Endodermal cell (in vitro differentiated cells): Measurements from ENCODE around the gene CDK2AP2. TPM values are rescaled to one million over a fixed set of nuclear protein-coding genes. Genes with fewer than 3 reads are reported as not detected.

ENCODE experiments used
- DNase-seq: peaks from one replicate; pipeline ENCODE4 v3.0.0-alpha.2; 2017
- H3K27ac ChIP-seq: 2 replicates; pipeline ENCODE4 v1.5.1; 2013; ENCODE audit warnings: mild to moderate bottlenecking, low read depth, low read length, moderate library complexity
- H3K27me3 ChIP-seq: 2 replicates; pipeline ENCODE4 v1.6.1; 2013; ENCODE audit warnings: mild to moderate bottlenecking, low read length, moderate library complexity; ENCODE audit not compliant: insufficient read depth, control insufficient read depth, poor library complexity, severe bottlenecking
- H3K36me3 ChIP-seq: 2 replicates; pipeline ENCODE4 v1.7.0; 2013; ENCODE audit warnings: mild to moderate bottlenecking, low read length, moderate library complexity; ENCODE audit not compliant: control insufficient read depth, insufficient read depth
- H3K4me1 ChIP-seq: one replicate; pipeline ENCODE4 v1.7.0; 2013; ENCODE audit warnings: low read length; ENCODE audit not compliant: control insufficient read depth, insufficient read depth
- H3K4me3 ChIP-seq: 2 replicates; pipeline ENCODE4 v1.5.1; 2013; ENCODE audit warnings: mild to moderate bottlenecking, low read length, moderate library complexity
- H3K9ac ChIP-seq: 2 replicates; pipeline ENCODE4 v1.6.1; 2013; ENCODE audit warnings: mild to moderate bottlenecking, low read length, moderate library complexity; ENCODE audit not compliant: poor library complexity, severe bottlenecking; ENCODE audit errors: extremely low read depth
- H3K9me3 ChIP-seq: 2 replicates; pipeline ENCODE4 v1.6.1; 2013; ENCODE audit warnings: mild to moderate bottlenecking, low read length, moderate library complexity; ENCODE audit not compliant: control insufficient read depth
- H3K27ac Mint-ChIP-seq: 2 replicates; pipeline ENCODE4 v1.8.0; 2020; ENCODE audit warnings: mixed read lengths
- H3K27me3 Mint-ChIP-seq: 2 replicates; pipeline ENCODE4 v1.8.0; 2021; ENCODE audit warnings: mild to moderate bottlenecking, mixed read lengths; ENCODE audit not compliant: insufficient read depth
- H3K36me3 Mint-ChIP-seq: 2 replicates; pipeline ENCODE4 v1.8.0; 2020; ENCODE audit warnings: low read depth, mixed read lengths
- H3K4me1 Mint-ChIP-seq: 2 replicates; pipeline ENCODE4 v1.8.0; 2020; ENCODE audit warnings: mixed read lengths
- H3K4me3 Mint-ChIP-seq: 2 replicates; pipeline ENCODE4 v1.8.0; 2020; ENCODE audit warnings: mild to moderate bottlenecking, moderate library complexity, mixed read lengths
- H3K9me3 Mint-ChIP-seq: 2 replicates; pipeline ENCODE4 v1.8.0; 2020; ENCODE audit warnings: mild to moderate bottlenecking, mixed read lengths
- CTCF ChIP-seq: fragments of 200-600 bp; sonication (generic); conservative IDR thresholded peaks from 2 replicates; pipeline ENCODE4 v1.5.0; 2021; ENCODE audit warnings: antibody characterized with exemption, mild to moderate bottlenecking
- WGBS, 2 experiments: methylation state at CpG; one replicate each; pipeline versions ENCODE4 v1.1.5 to v1.1.7; 2013; ENCODE audit warnings: missing lambda C conversion rate in 2 of 2, mixed read lengths in 1 of 2; ENCODE audit not compliant: insufficient coverage in 1 of 2, insufficient read length in 1 of 2; 5-methylcytosine and 5-hydroxymethylcytosine counted together
- total RNA-seq, 2 donors: library from RNA; stranded (reverse); fragmentation: NEBNext Ultra II Directional in 1 of 2; extraction: Animal tissue kit (Norgen Biotek cat#: 25700) in 1 of 2; gene quantifications; 2 replicates in 1 of 2; 3 replicates in 1 of 2; pipeline ENCODE4 v1.2.1, GENCODE V29; 2021

The CDK2AP2 gene
- total RNA-seq, 2 donors from 2014 or later, result 30.6 to 47.6 TPM

DNA sequence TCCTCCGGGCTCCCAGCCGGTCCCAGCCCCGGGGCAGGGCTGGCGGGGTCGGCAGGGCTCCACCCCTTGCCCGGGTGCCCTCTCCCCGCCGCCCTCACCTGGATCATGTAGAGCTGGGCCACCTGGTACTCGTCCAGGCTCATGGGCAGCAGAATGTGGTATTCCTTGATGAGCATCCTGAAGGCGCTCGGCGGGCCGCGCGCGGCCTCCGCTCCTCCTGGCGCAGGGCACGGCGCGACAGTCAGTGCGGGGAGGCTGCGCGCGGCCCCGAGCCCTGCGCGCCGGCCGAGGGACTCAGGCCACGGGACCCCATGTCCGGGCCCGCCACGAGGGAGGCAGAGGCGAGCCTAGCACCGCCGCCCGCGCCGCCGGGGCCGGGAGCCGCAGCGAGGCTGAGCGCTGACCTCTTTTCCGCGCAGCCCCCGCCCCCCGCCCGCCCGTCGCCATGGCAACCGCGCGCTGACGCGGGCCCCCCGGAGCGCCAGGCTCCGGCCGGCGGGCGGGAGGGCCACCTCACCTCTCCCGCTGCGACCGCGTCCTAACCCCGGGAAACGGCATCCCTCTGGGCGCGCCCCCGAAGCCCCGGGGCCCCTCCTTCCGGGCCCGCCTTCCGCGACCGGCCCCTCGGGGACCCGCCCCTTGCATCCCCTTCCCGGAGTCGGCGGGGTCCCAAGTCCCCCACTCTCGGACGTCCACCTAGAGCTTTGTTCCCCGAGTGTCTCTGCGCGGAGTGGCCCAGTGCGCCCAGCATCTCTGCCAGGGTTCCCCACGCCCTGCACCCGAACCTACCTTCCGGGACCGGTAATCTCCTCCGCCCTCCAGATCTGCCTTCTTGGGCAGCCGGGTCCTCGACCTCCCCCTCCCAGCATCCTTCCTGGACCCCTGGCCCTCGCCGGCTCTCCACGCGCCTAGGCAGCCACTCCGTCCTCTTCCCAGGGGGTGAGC, 3.7 kb downstream of the CDK2AP2 start:
- TF ChIP-seq CTCF, result no peak
- H3K4me3 ChIP-seq, result peak overlapping the region; percentile 88
- peak overlapping the region; percentile 66 for H3K9ac ChIP-seq
- no peaks in the 10 kb centered on the region for H3K27me3 ChIP-seq
- H3K9me3 ChIP-seq, result no peaks in the 10 kb centered on the region
- 1 to 2% methylated on average over 29 to 101 of the region's 101 CpGs for WGBS, 2 experiments
- H3K4me1 ChIP-seq, result peaks cover 12% of the 10 kb centered on the region
- Mint-ChIP-seq H3K4me3 (peak overlapping the region; percentile 85), H3K4me1 (peaks cover 23% of the 10 kb centered on the region), H3K27ac (peak overlapping the region; percentile 81), H3K36me3 (peaks cover 28% of the 10 kb centered on the region), H3K27me3 (peaks cover 4% of the 10 kb centered on the region), H3K9me3 (no peaks in the 10 kb centered on the region)
- DNase-seq, result peak; percentile 73
- peak overlapping the region; percentile 32 for H3K27ac ChIP-seq
- H3K36me3 ChIP-seq, result peaks cover 35% of the 10 kb centered on the region

- H3K9me3 ChIP-seq, result no peaks in the 10 kb centered on the region
- no peaks in the 10 kb centered on the region for H3K9me3 Mint-ChIP-seq
- DNase-seq, result no peak
- TF ChIP-seq CTCF, result no peak
- H3K4me3 Mint-ChIP-seq, result peak overlapping the region; percentile 85
- peaks cover 28% of the 10 kb centered on the region for H3K36me3 Mint-ChIP-seq
- peaks cover 12% of the 10 kb centered on the region for H3K4me1 ChIP-seq
- 74 to 83% methylated on average over 3 to 19 of the region's 19 CpGs for WGBS, 2 experiments
- H3K36me3 ChIP-seq, result peaks cover 35% of the 10 kb centered on the region
- H3K27ac Mint-ChIP-seq, result no peak overlapping the region
- no peaks in the 10 kb centered on the region for H3K27me3 ChIP-seq
- H3K9ac ChIP-seq, result peak overlapping the region; percentile 25
- H3K27me3 Mint-ChIP-seq, result peaks cover 4% of the 10 kb centered on the region
- H3K4me1 Mint-ChIP-seq, result peaks cover 18% of the 10 kb centered on the region
- peak overlapping the region; percentile 88 for H3K4me3 ChIP-seq
- no peak overlapping the region for H3K27ac ChIP-seq
These were observed 4.6 kb downstream of the CDK2AP2 start for GRCh38 chr11:67503119-67504004.

- H3K9ac ChIP-seq, result no peak overlapping the region
These were observed 5.5 kb downstream of the CDK2AP2 start for GRCh38 chr11:67502328-67502979.

More at GRCh38 chr11:67502328-67502979, 5.5 kb downstream of the CDK2AP2 start:
- Histone ChIP-seq H3K9me3 (no peaks in the 10 kb centered on the region), H3K36me3 (peaks cover 35% of the 10 kb centered on the region), H3K4me1 (peaks cover 12% of the 10 kb centered on the region), H3K27ac (no peak overlapping the region), H3K27me3 (no peaks in the 10 kb centered on the region), H3K4me3 (no peak overlapping the region)
- Mint-ChIP-seq H3K4me1 (peaks cover 18% of the 10 kb centered on the region), H3K9me3 (no peaks in the 10 kb centered on the region), H3K36me3 (peaks cover 31% of the 10 kb centered on the region), H3K4me3 (peak overlapping the region; percentile 85), H3K27me3 (peaks cover 4% of the 10 kb centered on the region), H3K27ac (no peak overlapping the region)
- WGBS, 2 experiments, result 94 to 100% methylated on average over 13 to 18 of the region's 18 CpGs
- no peak for DNase-seq
- TF ChIP-seq CTCF, result no peak
